Regular cardiac myocyte (primary cell): Measurements from ENCODE around the gene TBC1D3B. TPM values are rescaled to one million over a fixed set of nuclear protein-coding genes. Genes with fewer than 3 reads are reported as not detected.

Experiments used
- total RNA-seq: library from RNA; depleted of rRNA; stranded (reverse); fragments of >200 nt; gene quantifications from 2 replicates; pipeline ENCODE4 v1.2.3, GENCODE V29; 2014

Gene TBC1D3B
- 0.56 TPM in 1 of 2 replicates, not detected in the other for total RNA-seq

GRCh38 chr17:36176536-36176935 lies at the start of gene TBC1D3B:
Gene TBC1D3B (minus strand): TSS chr17:36176636. CDS start chr17:36175050, 1,586 bp downstream.

GRCh38 chr17:36210439-36211211 lies 34.2 kb upstream of the TBC1D3B start, which contains the start of gene CCL4L2:
Gene CCL4L2 (plus strand): TSS chr17:36211063.

Other genes starting within 250 kb of the TBC1D3B start
- 0.28 and 1.3 TPM in 2 replicates for gene RDM1, start 245.9 kb downstream of the TBC1D3B start, total RNA-seq
- not detected in 2 replicates for gene LYZL6, start 232.9 kb downstream of the TBC1D3B start, total RNA-seq
- gene CCL16, start 195.1 kb downstream of the TBC1D3B start, total RNA-seq: not detected in 2 replicates
- gene CCL14, start 189.9 kb downstream of the TBC1D3B start, total RNA-seq: not detected in 2 replicates
- not detected in 2 replicates for gene CCL15, start 175.1 kb downstream of the TBC1D3B start, total RNA-seq
- gene CCL23, start 158.7 kb downstream of the TBC1D3B start, total RNA-seq: not detected in 2 replicates
- not detected in 2 replicates for gene CCL18, start 112.4 kb downstream of the TBC1D3B start, total RNA-seq
- 0.56 TPM in 1 of 2 replicates, not detected in the other for gene CCL3, start 86.5 kb downstream of the TBC1D3B start, total RNA-seq
- not detected in 2 replicates for gene CCL4, start 72.8 kb downstream of the TBC1D3B start, total RNA-seq
- not detected in 2 replicates for gene CCL3L1, start 20.1 kb upstream of the TBC1D3B start, total RNA-seq
- 0.56 TPM in 1 of 2 replicates, not detected in the other for gene CCL4L2, start 34.4 kb upstream of the TBC1D3B start, total RNA-seq
- gene TBC1D3I, start 87.9 kb upstream of the TBC1D3B start, total RNA-seq: under 0.01 TPM in 1 of 2 replicates, not detected in the other
- not detected in 2 replicates for gene TBC1D3G, start 147.2 kb upstream of the TBC1D3B start, total RNA-seq
- not detected in 2 replicates for gene TBC1D3H, start 211.8 kb upstream of the TBC1D3B start, total RNA-seq